Sigmoid colon (tissue), 4 donors: ENCODE measurements around the gene ACADSB.

Source experiments
- CTCF ChIP-seq, 4 experiments: fragments of 450-650 bp in 3 of 4; fragments of 200-600 bp in 1 of 4; IDR thresholded peaks; one replicate each; pipeline ENCODE4 v1.5.1; 2016 to 2019; ENCODE audit warnings: antibody characterized with exemption in 4 of 4, mild to moderate bottlenecking in 3 of 4, moderate library complexity in 2 of 4
- EP300 ChIP-seq, 4 donors: sonication (generic); formaldehyde crosslinking; IDR thresholded peaks; one replicate each; pipeline ENCODE4 v1.6.1; 2017; ENCODE audit warnings: antibody characterized with exemption in 4 of 4
- POLR2A ChIP-seq, 2 donors: fragments of 450-650 bp; IDR thresholded peaks; one replicate each; pipeline ENCODE4 v1.6.1; 2016; ENCODE audit warnings: antibody characterized with exemption in 2 of 2, mild to moderate bottlenecking in 2 of 2, moderate library complexity in 2 of 2

GRCh38 chr10:123092635-123093414, 84.0 kb downstream of the ACADSB start:
- TF ChIP-seq EP300 (IDR thresholded peaks at IDR 0.05) (no peak), CTCF (IDR thresholded peaks at IDR 0.05) (no peak), POLR2A (IDR thresholded peaks at IDR 0.05) (no peak)
